Measurements from ENCODE around the gene TEK.

- TF ChIP-seq POLR2A (IDR thresholded peaks at IDR 0.05; ENCODE audit: low read length) = no peak
- TF ChIP-seq GATA1 (IDR thresholded peaks at IDR 0.05; ENCODE audit: low read depth, low read length) = no peak
These were observed 84.9 kb downstream of the TEK start for GRCh38 chr9:27193886-27194285.

All from erythroblast (primary cell).